GM12801 (cell line): ENCODE data around the gene SMR3B.

ENCODE experiments used
- TF ChIP-seq, protein P1 (sequence below): IDR thresholded peaks from one replicate; pipeline ENCODE4 v1.5.1; 2011; ENCODE audit warnings: control low read depth; ENCODE audit not compliant: insufficient read length; ENCODE audit errors: extremely low read depth

Gene SMR3B

DNA sequence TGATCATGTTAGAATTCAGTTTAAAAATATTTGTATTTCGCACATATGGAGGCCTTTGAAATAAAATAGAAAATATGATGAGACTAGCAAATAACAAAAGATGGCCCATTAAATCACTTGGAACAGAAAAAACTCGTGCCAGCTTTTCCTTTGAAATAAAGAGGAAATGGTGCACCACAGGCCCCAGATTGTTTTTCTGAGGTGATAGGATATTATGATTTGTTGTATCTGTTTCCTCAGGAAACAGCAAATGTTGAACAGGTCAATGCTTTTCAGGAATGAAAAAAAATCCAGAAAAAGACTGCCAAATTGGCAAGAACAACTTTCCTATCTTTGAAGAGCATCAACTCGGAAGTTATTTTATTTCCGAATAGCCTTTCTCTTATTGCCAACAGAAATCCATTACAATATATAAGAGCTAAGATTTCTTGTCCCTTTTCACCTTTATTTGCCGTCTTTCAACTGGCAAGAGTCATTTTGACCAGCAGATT is at the start of gene SMR3B:
TSS of gene SMR3B (plus strand) at position 441 of the 491 bp plus-strand sequence. CDS start 1,380 bp downstream, outside the sequence.
- TF ChIP-seq, protein P1, sequence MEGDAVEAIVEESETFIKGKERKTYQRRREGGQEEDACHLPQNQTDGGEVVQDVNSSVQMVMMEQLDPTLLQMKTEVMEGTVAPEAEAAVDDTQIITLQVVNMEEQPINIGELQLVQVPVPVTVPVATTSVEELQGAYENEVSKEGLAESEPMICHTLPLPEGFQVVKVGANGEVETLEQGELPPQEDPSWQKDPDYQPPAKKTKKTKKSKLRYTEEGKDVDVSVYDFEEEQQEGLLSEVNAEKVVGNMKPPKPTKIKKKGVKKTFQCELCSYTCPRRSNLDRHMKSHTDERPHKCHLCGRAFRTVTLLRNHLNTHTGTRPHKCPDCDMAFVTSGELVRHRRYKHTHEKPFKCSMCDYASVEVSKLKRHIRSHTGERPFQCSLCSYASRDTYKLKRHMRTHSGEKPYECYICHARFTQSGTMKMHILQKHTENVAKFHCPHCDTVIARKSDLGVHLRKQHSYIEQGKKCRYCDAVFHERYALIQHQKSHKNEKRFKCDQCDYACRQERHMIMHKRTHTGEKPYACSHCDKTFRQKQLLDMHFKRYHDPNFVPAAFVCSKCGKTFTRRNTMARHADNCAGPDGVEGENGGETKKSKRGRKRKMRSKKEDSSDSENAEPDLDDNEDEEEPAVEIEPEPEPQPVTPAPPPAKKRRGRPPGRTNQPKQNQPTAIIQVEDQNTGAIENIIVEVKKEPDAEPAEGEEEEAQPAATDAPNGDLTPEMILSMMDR, result no peak

DNA sequence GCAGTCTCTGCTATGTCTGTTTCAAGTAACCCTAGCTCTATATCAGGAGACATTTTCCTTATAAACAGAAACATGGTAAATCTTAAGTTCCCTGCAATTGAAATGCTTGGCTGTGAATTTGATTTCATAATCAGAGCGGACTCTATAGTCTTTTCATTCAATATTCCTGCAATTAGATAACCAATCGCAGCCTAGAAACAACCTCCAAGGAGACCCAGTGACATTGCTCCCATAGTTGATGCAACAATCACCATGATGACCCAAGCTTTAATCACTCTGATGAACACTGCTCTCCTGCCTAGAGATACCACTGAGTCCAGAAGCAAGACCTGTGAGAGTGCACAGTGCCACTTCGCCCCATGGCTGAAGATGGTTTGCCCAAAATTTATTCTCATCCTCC is 48.2 kb upstream of the SMR3B start, which contains the start of gene CABS1:
TSS of gene CABS1 (plus strand) at position 301 of the 400 bp plus-strand sequence. CDS start at position 360, 59 bp downstream.
- TF ChIP-seq, protein P1, result no peak

GRCh38 chr4:70336043-70336442 is 46.9 kb upstream of the SMR3B start:
- TF ChIP-seq, protein P1, result no peak

GRCh38 chr4:70337886-70338420 is 45.0 kb upstream of the SMR3B start:
- TF ChIP-seq, protein P1, result no peak

DNA sequence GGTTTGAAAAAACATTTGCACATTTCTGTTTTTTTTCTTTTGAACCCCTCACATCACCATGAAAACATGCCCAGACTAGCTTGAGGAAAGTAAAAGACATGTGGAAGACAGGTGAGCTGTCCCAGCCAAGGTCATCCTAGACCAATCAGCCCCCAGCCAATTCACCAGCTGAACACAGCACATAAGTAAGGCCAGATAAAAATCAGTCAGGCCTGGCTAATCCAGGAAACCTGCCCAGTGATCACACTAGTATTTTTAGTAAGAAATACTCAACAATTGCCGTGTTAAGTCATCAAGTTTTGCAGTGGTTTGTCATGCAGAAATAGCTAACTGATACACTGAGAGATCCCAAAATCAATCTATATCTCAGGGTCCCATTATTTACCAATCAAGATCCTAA is 26.7 kb upstream of the SMR3B start:
- TF ChIP-seq, protein P1, result no peak

DNA sequence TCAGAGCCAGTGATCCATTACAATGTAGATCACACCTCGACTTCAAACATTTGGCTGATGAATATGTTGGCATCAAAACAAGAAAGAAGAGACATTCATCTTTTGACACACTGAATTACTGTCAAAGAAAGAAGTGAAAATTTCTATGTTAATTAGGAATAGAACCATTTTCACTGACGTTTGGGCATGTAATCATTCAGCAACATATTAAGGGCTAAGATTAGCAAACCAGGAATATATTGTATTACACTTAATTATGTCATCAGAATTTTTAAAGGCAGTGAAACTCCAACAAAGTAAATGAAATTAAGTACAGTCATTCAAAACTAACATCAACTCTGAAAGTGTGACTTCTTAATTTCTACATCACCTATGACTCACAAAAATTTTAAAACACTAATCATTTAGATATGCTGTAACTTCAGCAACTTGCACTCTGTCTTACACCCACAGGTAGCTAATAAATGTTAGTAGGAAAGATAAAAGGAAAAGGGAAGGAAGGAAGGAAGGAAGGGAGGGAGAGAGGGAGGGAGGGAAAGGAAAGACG is 23.7 kb upstream of the SMR3B start:
- TF ChIP-seq, protein P1, result no peak

- TF ChIP-seq, protein P1, result no peak
These were observed 22.5 kb upstream of the SMR3B start, which contains the start of gene SMR3A for GRCh38 chr4:70360460-70360859. SMR3A (plus strand) TSS chr4:70360760; CDS start chr4:70362116, 1,356 bp downstream.
